GM21619 (cell line): ENCODE measurements around the gene REPS1.
A peak's percentile ranks its signal among the peaks of the same experiment; 100 is the strongest.
"Not testable (repeated sequence)": the region's sequence is repeated elsewhere in the genome, so short reads cannot be mapped to it uniquely, and the experiment has no call there.

ENCODE experiments used
- ATAC-seq: cut with Tn5 transposase; IDR thresholded peaks from one replicate; pipeline ENCODE4 v1.9.1; 2021; ENCODE audit not compliant: unreplicated experiment

Gene REPS1

DNA sequence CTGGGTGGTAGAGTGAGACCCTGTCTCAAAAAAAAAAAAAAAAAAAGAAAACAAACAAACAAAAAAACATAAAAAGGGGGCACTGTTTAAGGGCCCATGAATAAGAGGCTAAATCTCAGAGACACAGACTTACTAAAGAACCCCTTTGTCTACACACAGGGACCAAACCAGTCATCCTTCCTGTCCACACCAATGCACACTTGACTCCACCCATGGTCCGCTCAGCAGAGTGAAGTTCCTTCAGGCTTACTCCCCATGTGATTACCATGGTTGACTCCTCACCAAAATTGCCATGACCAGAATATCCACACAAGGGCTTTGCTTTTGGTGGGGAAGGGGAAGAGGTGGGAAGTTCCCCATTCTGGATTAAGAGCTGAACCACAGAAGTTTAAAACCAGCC, 19.4 kb upstream of the REPS1 start:
- ATAC-seq = no peak

DNA sequence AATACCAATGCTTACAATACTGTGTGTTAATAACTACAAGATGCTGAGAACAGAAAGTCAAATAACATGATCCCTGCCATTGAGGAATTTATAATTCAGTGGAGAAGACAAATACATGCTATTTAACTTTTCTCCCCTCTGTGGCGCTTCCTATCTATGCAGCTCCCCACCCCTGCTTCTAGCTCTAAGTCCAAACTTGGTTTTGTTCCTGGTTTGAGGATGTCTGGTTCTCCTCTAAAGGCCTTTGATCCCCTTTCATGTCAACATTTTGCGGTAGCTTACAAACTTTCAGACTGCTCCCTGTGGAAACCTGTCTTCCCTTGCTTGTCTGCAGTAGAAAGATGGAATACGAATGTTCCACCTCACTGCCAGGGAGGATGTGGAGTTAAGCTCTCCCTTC, 18.4 kb upstream of the REPS1 start:
- ATAC-seq = no peak

DNA sequence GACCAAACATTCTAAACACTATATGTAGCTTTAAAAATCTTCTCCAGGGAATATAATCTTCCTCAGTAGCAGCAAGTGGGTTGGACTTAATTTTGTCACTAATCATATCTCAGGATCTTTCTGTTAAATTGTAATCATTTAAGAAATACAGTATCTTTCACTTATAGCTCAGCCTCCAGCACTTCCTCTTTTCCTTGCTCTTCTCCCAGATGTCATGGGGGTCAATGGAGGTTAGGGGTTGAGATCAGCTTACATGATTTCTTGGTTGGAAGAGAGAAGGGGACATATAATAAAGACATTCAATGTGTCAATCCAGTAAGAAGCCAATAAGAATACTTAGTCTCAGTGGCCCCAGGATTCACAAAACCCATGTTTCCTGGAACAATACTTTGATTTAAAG, 15.7 kb upstream of the REPS1 start:
- no peak for ATAC-seq

DNA sequence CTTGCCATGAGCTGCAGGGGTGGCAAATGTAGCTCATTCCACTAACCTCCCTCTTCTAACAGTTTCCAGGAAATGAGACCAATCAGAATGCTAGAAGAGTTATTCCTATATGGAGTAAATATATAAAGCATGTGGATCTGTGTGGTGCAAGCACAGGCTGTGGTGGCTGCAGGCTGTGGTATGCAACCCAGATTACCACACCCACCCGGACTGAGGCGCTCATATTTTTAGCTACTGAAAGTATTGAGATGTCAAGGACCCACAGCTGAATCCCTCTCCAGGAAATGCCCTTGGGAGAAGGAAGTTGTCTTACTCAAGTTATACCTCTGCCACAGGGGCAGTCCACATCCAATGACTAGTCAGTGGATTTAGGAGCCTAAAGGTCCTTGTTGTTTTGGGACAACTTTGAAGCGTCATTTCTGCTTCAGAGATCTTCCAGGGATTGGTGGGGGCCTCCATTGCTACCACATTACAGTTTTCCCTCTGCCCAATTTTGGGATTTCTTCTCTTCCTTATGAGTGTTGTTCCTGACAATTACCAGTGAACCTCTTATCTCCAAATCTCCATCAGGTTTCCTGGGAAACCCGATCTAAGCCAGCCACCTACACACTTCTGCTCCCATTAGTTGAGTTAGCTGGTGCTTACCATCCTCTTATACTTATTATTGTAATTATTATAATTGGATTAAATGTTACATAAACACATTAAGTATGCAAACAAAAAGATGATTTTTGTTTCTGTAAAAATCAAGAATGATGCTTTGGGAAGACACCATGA, 12.1 kb upstream of the REPS1 start:
- ATAC-seq = no peak

DNA sequence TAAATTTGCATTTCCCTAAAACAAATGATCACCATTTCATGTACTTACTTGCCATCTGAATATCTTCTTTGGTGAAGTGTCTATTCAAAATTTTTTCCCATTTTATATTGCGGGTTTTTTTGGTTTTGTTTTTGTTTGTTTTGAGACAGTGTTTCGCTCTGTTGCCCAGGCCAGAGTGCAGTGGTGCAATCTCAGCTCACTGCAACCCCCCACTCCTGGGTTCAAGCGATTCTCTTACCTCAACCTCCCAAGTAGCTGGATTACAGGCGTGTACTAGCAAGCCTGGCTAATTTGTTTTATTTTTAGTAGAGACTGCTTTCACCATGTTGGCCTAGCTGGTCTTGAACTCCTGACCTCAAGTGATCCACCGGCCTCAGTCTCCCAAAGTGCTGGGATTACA, 9.1 kb upstream of the REPS1 start:
- no peak for ATAC-seq

DNA sequence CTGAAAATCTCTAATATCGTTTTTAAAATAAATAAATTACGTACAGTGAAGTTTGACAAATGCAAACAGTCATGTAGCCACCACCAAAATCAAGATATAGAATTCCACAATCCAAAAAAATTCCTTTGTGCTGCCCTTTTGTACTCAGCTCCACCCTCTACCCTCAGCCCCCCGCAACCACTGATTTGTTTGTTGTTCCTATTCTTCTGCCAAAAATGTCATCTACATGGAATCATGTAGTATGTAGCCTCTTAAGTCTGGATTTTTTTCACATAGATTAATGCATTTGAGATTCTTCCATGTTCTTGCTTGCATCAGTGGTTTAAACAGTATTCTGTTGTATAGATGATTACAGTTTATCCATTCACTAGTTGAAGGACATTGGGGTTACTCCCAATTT, 8.5 kb upstream of the REPS1 start:
- ATAC-seq = no peak

DNA sequence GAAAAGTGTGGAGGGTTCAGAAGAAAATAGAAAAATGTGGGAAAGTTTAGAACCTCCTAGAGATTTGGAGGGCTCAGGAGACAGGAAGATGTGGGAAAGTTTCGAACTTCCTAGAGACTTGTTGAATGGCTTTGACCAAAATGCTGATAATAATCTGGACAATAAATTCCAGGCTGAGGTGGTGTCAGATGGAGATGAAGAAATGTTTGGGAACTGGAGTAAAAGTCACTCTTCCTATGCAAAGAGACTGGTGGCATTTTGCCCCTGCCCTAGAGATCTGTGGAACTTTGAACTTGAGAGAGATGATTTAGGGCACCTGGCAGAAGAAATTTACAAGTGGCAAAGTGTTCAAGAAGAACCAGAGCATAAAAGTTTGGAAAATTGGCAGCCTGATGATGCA, 5.4 kb upstream of the REPS1 start:
- not testable (repeated sequence) for ATAC-seq

DNA sequence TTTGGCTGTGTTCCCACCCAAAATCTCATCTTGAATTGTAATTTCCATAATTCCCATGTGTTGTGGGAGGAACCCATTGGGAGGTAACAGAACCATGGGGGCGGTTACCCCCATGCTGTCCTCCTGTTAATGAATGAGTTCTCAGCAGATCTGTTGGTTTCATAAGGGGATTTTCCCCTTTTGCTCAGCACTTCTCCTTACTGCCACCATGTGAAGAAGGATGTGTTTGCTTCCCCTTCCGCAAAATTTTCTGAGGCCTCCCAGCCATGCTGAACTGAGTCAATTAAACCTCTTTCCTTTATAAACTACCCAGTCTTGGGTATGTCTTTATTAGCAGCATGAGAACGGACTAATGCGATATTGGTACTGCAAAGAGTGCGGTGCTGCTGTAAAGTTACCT, 4.9 kb upstream of the REPS1 start:
- not testable (repeated sequence) for ATAC-seq

DNA sequence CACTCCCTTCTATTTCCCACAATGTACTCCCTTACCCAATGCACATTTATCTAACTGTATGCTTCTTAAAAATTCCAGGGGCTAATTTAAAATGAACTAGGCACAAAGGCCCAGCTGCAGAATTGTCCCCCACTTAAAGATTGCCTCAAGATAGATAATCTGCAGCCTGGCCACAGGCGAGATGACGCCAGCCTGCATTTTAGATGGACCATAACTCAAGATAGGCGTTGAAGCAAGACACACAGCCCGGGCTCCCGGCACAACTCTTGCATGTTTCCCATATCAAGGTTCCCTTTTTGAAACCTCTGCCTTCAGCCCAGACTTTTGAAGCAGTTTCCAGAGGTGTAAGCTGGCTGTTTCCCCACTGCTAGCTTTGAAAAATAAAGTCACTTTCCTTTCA, 3.2 kb upstream of the REPS1 start:
- no peak for ATAC-seq

DNA sequence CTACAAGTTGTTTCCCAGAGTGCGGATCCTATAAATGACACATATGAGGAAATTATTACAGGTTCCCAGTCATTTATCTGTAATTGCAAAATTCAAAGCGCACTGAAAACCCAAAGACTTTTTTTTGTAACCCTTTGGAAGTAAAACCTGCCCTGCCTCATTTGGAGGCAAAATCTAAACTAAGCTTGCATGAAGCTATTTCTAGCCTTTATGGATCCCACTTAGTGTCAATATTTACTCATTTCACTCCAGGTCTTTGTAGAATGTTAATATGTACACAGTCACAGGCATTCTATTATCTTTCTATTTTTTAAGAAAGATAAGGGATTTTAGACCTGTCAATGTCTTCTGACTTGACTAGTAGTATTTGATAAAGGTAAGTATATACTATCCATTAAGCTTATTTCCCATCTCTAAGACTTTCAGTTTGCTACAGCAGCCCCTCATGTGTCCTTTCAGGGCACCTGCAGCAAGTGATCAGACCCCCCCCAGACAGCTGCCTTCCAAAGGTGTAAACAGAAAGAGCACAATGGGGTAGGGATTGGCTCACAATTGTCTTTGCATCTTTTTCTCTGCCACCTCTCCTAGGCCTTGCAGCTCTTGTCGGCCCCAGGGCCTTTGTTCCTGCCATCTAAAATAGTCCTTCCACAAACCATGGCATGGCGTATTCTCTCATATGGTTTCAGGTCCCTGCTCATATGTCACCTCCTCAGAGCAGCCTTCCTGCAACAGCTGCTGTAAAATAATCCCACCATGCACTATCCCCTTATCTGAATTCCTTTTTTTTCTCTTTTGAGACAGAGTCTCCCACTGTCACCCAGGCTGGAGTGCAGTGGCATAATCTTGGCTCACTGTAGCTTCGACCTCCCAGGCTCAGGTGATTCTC, 1.3 kb upstream of the REPS1 start:
- ATAC-seq = no peak

DNA sequence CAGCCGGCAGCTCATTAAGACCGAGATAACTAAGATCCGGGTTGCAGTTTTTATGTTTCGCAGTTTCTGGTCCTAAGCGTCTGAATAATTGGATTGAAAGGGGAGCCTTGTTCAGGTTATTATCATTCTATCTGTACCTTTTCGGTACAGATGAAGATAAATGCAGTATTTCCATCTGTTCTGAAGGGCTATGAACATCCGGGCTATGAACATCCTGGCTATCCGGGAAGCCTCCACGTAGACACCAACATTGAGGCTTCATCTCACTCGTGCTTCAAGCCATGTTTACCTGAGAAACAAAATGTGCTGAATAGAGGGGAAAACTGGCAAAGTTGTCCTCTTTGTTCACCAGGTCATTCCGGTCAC, 399 bp upstream of the REPS1 start:
- peak; percentile 15 for ATAC-seq

DNA sequence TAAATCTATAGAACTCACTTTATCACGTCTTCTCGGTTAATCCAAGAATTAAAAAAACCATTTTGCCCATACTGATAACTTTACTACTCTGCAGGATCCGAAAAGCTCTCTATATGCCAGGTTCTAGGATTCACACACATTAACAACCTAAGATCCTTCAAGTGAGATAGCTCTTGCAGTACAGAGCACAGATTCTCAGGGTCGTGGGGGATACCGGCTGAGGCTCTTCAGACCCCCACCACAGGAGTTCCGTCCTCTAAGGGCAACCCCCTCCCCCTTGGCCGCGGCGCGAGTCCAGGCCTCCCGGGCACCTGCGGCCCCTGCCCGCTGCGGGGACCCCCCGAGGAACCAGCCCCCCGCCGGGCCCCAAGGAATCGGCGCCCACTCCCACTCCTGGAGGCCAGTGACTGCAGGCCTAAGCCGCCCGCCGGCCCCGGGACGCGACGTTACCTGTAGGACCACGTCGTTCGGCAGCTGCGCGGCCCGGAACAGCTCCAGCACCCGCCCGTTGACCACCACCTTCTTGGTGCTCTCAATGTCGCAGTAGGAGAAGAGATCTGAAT, 892 bp downstream of the REPS1 start:
- no peak for ATAC-seq

DNA sequence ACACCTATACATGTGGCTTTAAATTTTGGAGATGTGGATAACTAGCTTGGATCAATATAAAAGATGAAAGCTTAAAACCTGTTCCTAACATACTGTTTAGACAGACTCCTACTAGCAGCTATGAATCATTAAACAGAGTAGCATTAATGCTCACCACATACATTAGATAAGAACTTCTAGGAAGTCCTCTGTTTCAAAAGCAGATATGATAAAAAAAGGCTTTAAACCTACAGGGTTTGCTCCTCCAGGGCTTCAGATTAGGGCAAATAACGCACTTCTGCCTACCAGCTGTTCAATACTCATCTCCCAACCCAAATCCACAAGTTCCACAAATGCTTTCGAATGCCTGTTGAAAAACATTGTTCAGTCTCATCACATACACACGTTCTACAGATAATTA, 1.5 kb downstream of the REPS1 start:
- no peak for ATAC-seq

DNA sequence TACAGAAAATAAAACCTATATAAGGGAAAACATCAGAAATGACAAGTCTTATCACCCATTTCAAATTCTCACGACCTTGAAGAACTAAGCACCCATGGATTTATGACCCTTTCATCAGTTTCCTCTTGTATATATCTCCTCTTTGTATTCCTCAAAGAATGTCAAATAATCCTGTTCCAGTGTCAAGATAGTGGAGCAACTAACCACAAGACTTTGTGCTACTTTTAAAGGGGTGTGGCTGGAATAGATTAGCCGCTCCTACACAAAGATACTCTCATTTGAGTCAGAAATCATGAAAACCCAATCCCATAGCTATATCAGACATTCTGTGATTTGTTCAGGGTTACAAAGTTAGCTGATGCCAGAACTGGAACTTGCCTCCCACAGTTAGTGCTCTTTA, 6.6 kb downstream of the REPS1 start:
- ATAC-seq = no peak

DNA sequence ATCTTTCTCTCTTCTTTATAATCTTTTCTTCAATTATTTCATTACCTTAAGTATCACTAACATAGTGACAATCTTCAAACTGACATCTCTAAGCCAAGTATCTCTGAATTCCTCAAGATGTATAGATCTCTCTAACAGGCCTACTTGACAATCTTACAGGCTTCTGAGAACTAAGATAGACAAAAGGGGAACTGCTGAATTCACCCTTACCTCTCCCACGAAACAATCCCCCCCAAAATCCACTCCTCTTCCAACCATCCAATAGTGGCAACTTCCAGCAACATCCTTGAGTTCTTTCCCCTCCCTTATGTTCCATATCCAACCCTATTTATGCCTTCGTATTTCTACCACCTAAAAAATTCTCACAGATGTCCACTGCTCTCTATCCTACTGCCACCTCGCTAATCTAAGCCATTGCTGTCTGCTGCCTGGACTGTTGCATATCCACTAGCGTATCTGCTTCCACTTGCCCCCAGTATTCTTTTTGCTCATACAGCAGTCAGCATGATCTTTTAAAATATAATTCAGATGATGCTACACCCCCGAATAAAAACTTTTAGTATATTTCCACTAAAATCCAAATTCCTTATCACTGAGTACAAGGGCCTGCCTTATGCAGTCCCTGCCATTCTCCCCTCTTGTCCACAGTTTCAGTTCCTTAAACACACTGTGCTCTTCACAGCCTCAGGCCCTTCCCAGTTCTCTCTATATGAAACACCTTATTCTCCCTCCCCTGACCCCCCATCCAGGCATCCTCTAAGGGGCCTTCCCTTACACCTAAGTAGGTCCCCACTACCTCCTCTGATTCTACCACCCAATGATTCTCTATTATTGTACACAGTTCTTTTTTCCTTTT, 8.0 kb downstream of the REPS1 start:
- no peak for ATAC-seq

DNA sequence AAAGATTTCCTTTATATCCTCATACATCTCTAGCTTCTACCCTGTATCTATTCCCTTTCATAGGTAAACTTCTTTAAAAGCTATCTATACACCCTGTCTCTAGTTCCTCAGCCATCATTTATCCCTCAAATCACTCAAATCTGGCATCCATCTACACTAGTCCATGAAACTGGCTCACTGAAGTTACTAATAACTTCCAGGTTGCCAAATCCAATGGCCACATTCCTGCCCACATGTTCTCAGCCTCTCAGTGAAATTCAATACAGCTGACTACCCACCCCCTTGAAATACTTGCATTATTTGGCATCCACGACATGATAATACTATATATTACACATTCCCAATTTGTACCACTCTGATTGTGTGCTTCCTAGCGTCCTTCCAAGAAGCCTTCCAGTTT, 8.7 kb downstream of the REPS1 start:
- no peak for ATAC-seq

DNA sequence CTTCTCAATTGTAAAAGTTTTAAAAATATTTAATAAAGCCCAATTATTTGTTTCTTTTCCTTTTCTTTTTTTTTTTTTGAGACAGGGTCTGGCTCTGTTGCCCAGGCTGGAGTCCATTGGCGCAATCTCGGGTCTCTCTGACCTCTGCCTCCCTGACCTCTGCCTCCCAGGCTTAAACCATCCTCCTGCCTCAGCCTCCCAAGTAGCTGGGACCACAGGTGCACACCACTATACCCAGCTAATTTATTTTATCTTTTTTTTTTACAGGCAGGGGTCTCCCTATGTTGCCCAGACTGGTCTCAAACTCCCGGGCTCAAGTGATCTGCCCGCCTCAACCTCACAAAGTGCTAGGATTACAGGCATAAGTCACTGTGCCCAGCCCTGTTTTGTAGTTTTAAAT, 9.8 kb downstream of the REPS1 start:
- no peak for ATAC-seq

DNA sequence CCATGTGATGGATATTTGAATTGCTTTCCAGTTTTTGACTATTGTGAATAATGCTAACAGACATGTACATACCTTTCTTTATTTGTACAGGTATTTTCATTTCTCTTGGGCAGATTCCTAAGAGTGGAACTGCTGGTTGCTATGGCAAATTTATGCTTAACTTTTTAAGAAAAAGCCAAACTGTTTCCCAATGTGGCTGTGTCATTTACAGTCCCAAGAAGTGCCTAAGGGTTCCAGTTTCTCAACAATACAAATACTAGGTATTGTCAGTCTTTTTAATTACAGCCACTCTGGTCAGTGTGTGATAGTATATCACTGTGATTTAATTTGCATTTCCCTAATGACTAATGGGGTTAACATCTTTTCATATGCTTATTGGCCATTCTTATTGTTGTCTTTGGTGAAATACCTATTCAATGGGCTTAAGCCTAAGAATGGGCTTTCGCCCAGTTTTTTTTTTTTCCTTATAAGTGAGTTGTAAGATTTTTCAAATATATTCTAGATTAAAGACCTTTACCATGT, 10.3 kb downstream of the REPS1 start:
- ATAC-seq = no peak

DNA sequence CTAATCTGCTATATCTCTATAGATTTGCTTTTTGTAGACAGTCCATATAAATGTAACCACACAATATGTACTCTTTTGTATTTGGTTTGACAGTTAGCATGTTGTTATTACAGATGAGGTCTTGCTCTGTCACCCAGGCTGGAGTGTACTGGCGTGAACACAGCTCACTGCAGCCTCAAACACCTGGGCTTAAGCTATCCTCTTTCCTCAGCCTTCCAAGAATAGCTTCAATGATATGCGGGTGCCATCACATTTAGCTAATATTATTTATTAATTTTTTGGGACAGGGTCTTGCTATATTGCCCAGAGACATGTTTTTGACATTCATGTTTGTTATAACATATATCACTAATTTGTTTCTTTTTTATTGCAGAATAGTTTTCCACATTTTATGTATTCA, 10.8 kb downstream of the REPS1 start:
- no peak for ATAC-seq

DNA sequence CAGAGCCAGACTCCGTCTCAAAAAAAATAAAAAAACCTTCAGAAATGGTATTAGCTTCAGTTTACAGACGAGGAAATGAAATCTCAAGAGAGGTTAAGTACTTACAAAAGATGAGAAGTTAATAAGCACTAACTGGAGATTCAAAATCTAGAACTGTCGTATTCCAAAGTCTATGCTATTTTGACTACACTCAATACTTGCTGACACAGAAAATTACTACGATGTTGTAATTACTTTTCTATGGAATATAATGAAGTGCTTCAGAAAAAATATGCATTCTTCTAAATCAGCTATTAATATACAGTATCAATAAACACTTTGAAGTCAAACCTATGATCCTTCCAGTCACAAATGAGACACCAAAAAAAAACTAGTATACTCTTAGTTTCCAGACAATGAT, 12.2 kb downstream of the REPS1 start:
- ATAC-seq = no peak
